Breast epithelium (tissue), 3 donors: ENCODE measurements around the gene ADARB1.

ENCODE experiments used
- CTCF ChIP-seq, 3 donors: fragments of 450-650 bp; IDR thresholded peaks; one replicate each; pipeline ENCODE4 v1.5.1; 2016 to 2017; ENCODE audit warnings: antibody characterized with exemption in 3 of 3, mild to moderate bottlenecking in 3 of 3, moderate library complexity in 3 of 3
- POLR2A ChIP-seq: fragments of 450-650 bp; IDR thresholded peaks from one replicate; pipeline ENCODE4 v1.6.1; 2016; ENCODE audit warnings: antibody characterized with exemption, mild to moderate bottlenecking, moderate library complexity
- POLR2AphosphoS5 ChIP-seq, 3 donors: sonication (generic); formaldehyde crosslinking; IDR thresholded peaks; one replicate each; pipeline ENCODE4 v1.6.1; 2017; ENCODE audit warnings: antibody characterized with exemption in 3 of 3

- TF ChIP-seq POLR2A (no peak), CTCF (IDR thresholded peaks at IDR 0.05) (no peak), POLR2AphosphoS5 (IDR thresholded peaks at IDR 0.05) (no peak)
Observed at GRCh38 chr21:45084121-45084520, 9.7 kb downstream of the ADARB1 start.
